ENCODE data around the gene CREB3L4. TPM values are rescaled to one million over a fixed set of nuclear protein-coding genes. Genes with fewer than 3 reads are reported as not detected.

Gene CREB3L4
- total RNA-seq, 1 donor from 2014 or later = 4.9 TPM

- ATAC-seq (no peak), DNase-seq (ENCODE audit: missing footprints) (no peak)
- intact Hi-C loops (cut with DNase I) = no loop called here
These were observed 33.0 kb upstream of the CREB3L4 start for GRCh38 chr1:153934746-153935145.

- intact Hi-C loops (cut with DNase I) = no loop called here
- no peak for ATAC-seq
- DNase-seq (ENCODE audit: missing footprints) = no peak
These were observed 31.5 kb upstream of the CREB3L4 start for GRCh38 chr1:153936011-153936802.

- intact Hi-C loops (cut with DNase I) = no loop called here
- DNase-seq (ENCODE audit: missing footprints) (no peak), ATAC-seq (no peak)
These were observed 30.4 kb upstream of the CREB3L4 start for GRCh38 chr1:153937331-153937730.

- DNase-seq (ENCODE audit: missing footprints) (no peak), ATAC-seq (no peak)
- intact Hi-C loops (cut with DNase I) = no loop called here
These were observed 28.7 kb upstream of the CREB3L4 start for GRCh38 chr1:153938996-153939395.

GRCh38 chr1:153939476-153939875 is 28.2 kb upstream of the CREB3L4 start:
- DNase-seq (ENCODE audit: missing footprints) = no peak
- intact Hi-C loops (cut with DNase I) = no loop called here
- ATAC-seq = no peak

- DNase-seq (ENCODE audit: missing footprints) (no peak), ATAC-seq (no peak)
- intact Hi-C loops (cut with DNase I) = no loop called here
These were observed 26.9 kb upstream of the CREB3L4 start for GRCh38 chr1:153940756-153941155.

- DNase-seq (ENCODE audit: missing footprints) (no peak), ATAC-seq (no peak)
- intact Hi-C loops (cut with DNase I) = no loop called here
These were observed 25.6 kb upstream of the CREB3L4 start for GRCh38 chr1:153941826-153942725.

- ATAC-seq (no peak), DNase-seq (ENCODE audit: missing footprints) (no peak)
- intact Hi-C loops (cut with DNase I) = no loop called here
These were observed 24.7 kb upstream of the CREB3L4 start for GRCh38 chr1:153942766-153943549.

- intact Hi-C loops (cut with DNase I) = no loop called here
- no peak for DNase-seq (ENCODE audit: missing footprints)
- ATAC-seq = no peak
These were observed 23.5 kb upstream of the CREB3L4 start for GRCh38 chr1:153944005-153944826.

- intact Hi-C loops (cut with DNase I) = no loop called here
- DNase-seq (ENCODE audit: missing footprints) (no peak), ATAC-seq (no peak)
These were observed 22.9 kb upstream of the CREB3L4 start for GRCh38 chr1:153944827-153945117.

GRCh38 chr1:153945131-153945794 is 22.4 kb upstream of the CREB3L4 start:
- DNase-seq (ENCODE audit: missing footprints) (peak; percentile 90), ATAC-seq (peak; percentile 51)
- intact Hi-C loops (cut with DNase I) = no loop called here

GRCh38 chr1:153945795-153946621 is 21.7 kb upstream of the CREB3L4 start:
- ATAC-seq (peak; percentile 84), DNase-seq (ENCODE audit: missing footprints) (peak; percentile 97)
- intact Hi-C loops (cut with DNase I) = loop anchor here (1.0 kb wide), 2 partner anchors 23 to 40 kb away; partner anchors contain the start of gene RAB13

- DNase-seq (ENCODE audit: missing footprints) (peak; percentile 93), ATAC-seq (peak; percentile 76)
- intact Hi-C loops (cut with DNase I) = loop anchor here (1.0 kb wide), 2 partner anchors 23 to 40 kb away; partner anchors contain the start of gene RAB13
These were observed 21.0 kb upstream of the CREB3L4 start, which contains the start of gene DENND4B for GRCh38 chr1:153946622-153947241. Gene DENND4B, minus strand, starts transcription at chr1:153946718. Its CDS starts 2,344 bp downstream, at chr1:153944374.

GRCh38 chr1:153951183-153951582 is 16.5 kb upstream of the CREB3L4 start:
- DNase-seq (ENCODE audit: missing footprints) (no peak), ATAC-seq (no peak)
- intact Hi-C loops (cut with DNase I) = no loop called here

GRCh38 chr1:153951801-153952200 is 15.9 kb upstream of the CREB3L4 start:
- intact Hi-C loops (cut with DNase I) = no loop called here
- DNase-seq (ENCODE audit: missing footprints) (no peak), ATAC-seq (no peak)

- ATAC-seq = no peak
- no peak for DNase-seq (ENCODE audit: missing footprints)
- intact Hi-C loops (cut with DNase I) = no loop called here
These were observed 13.8 kb upstream of the CREB3L4 start for GRCh38 chr1:153953859-153954365.
